Measurements from ENCODE around the gene CCDC187. TPM values are rescaled to one million over a fixed set of nuclear protein-coding genes. Genes with fewer than 3 reads are reported as not detected.

Gene CCDC187
- total and polyA plus RNA-seq, 2 of the 13 experiments (the other 11 are each of a cell fraction or from before 2014, with no cell fraction given): 0.03 to 0.13 TPM

GRCh38 chr9:136344544-136345280, 40.8 kb upstream of the CCDC187 start:
- no peak overlapping the region for H2AFZ ChIP-seq (ENCODE audit: low read length)
- in situ Hi-C loops (cut with HindIII; ENCODE audit: extremely low pct_ligation_motif_present, low pct_unique_long_range_greater_than_20kb) (loop anchor here (25.0 kb wide), 1 partner anchor 293 kb away; no protein-coding TSS in a partner anchor), intact Hi-C loops (cut with micrococcal nuclease; ENCODE audit: unreplicated experiment) (loop anchor here (1.0 to 2.0 kb wide), 2 partner anchors 10 to 18 kb away; partner anchors contain the start of gene DNLZ)
- 55% methylated on average over 15 of the region's 21 CpGs for WGBS (ENCODE audit: low lambda C conversion rate)
- no peaks in the 10 kb centered on the region for H3K79me2 ChIP-seq (ENCODE audit: insufficient read depth, low read length)
- ChIA-PET POLR2A (interaction anchor here (1.4 to 2.9 kb wide), 5 partner anchors 7 to 98 kb away, joined by 3 to 73 read pairs (median 5); partner anchors contain the start of gene DNLZ), CTCF (ENCODE audit: low intra/inter-chr PET ratio, low total read pairs) (interaction anchor here (1.1 to 1.8 kb wide), 2 partner anchors 29 to 55 kb away, joined by 4 to 6 read pairs; partner anchors contain the start of genes CARD9 and SNAPC4)
- H3K27me3 ChIP-seq (ENCODE audit: control insufficient read depth in 1 of 2, insufficient read depth in 2 of 2, low read length in 2 of 2): peaks cover 0 to 9% of the 10 kb centered on the region in 2 experiments; a peak in 2 of 5 replicates
- no TSS peak for BruUV-seq (replicated peaks)
- peak overlapping the region; percentile 95 for H3K4me2 ChIP-seq (ENCODE audit: low read depth, low read length)
- H3K4me1 ChIP-seq (ENCODE audit: insufficient read depth, low read length): peaks cover 59% of the 10 kb centered on the region
- peak overlapping the region; percentile 57; the same call in 1 of the 2 replicates for H3K9ac ChIP-seq (ENCODE audit: insufficient read depth, low read depth, low read length)
- FAIRE-seq (no peak), DNase-seq (ENCODE audit: low spot score) (no peak), ATAC-seq (no peak)
- H4K20me1 ChIP-seq (ENCODE audit: insufficient read depth, low read length): no peaks in the 10 kb centered on the region
- H3K4me3 ChIP-seq (replicated peaks in 1 of 3; ENCODE audit: insufficient read depth in 1 of 3, low read depth in 2 of 3, low read length in 3 of 3): peak overlapping the region in 2 of 3 experiments; percentile 47 to 78; a peak in 4 of 6 replicates
- no peaks in the 10 kb centered on the region for H3K36me3 ChIP-seq (replicated peaks in 1 of 2; ENCODE audit: control insufficient read depth in 1 of 2, insufficient read depth in 2 of 2, low read length in 2 of 2)
- H3K27ac ChIP-seq (ENCODE audit: extremely low read length, insufficient read depth, low read length): no peak overlapping the region
- no peaks in the 10 kb centered on the region for H3K9me3 ChIP-seq (ENCODE audit: low read length)
- no peak for TF ChIP-seq NFIB (CRISPR knock-in tag; IDR thresholded peaks at IDR 0.05; ENCODE audit: borderline replicate concordance)
- no peak for TF ChIP-seq ZNF451 (CRISPR knock-in tag; IDR thresholded peaks at IDR 0.05)
- no peak for TF ChIP-seq CHD2 (IDR thresholded peaks at IDR 0.05; ENCODE audit: low read depth, low read length)
- TF ChIP-seq DMTF1 (CRISPR knock-in tag; IDR thresholded peaks at IDR 0.05): no peak
- no peak for TF ChIP-seq HNRNPUL1 (IDR thresholded peaks at IDR 0.05; ENCODE audit: low read depth, low read length)
- TF ChIP-seq ZHX2 (IDR thresholded peaks at IDR 0.05; ENCODE audit: low read depth): no peak
- TF ChIP-seq ZHX2 (CRISPR knock-in tag; IDR thresholded peaks at IDR 0.05; ENCODE audit: borderline replicate concordance): no peak
- TF ChIP-seq GATAD2A (CRISPR knock-in tag; IDR thresholded peaks at IDR 0.05): no peak
- TF ChIP-seq THAP7 (CRISPR knock-in tag; IDR thresholded peaks at IDR 0.05): no peak
- no peak for TF ChIP-seq GABPA (IDR thresholded peaks at IDR 0.05; ENCODE audit: low read depth, low read length)
- no peak for TF ChIP-seq GABPA (CRISPR knock-in tag; IDR thresholded peaks at IDR 0.05; ENCODE audit: low read depth)
- TF ChIP-seq EHMT2 (IDR thresholded peaks at IDR 0.05; ENCODE audit: borderline replicate concordance, low read depth, low read length): no peak
- TF ChIP-seq NR1H2 (CRISPR knock-in tag; IDR thresholded peaks at IDR 0.05; ENCODE audit: borderline replicate concordance, low read depth): 0 out of 2 replicates have a peak, but pooled peaks have one; percentile 12
- no peak for TF ChIP-seq ZNF17 (CRISPR knock-in tag; IDR thresholded peaks at IDR 0.05)
- 0 out of 2 replicates have a peak, but pooled peaks have one; percentile 11 for TF ChIP-seq KMT2A (CRISPR knock-in tag; IDR thresholded peaks at IDR 0.05)
- 0 out of 2 replicates have a peak, but pooled peaks have one; percentile 29 for TF ChIP-seq KDM1A (CRISPR knock-in tag; IDR thresholded peaks at IDR 0.05)
